Muscle of leg (tissue), 11 donors: ENCODE data around the gene SMIM14. TPM values are rescaled to one million over a fixed set of nuclear protein-coding genes. Genes with fewer than 3 reads are reported as not detected.
"Not testable (repeated sequence)": the region's sequence is repeated elsewhere in the genome, so short reads cannot be mapped to it uniquely, and the experiment has no call there.

Experiments used
- DNase-seq: peaks from one replicate; pipeline ENCODE4 v3.0.0; 2013
- H3K27ac ChIP-seq: one replicate; pipeline ENCODE4 v1.5.1; 2013; ENCODE audit warnings: mild to moderate bottlenecking, low read length, control low read depth
- H3K27me3 ChIP-seq: one replicate; pipeline ENCODE4 v1.6.1; 2013; ENCODE audit warnings: low read length; ENCODE audit not compliant: control insufficient read depth, insufficient read depth
- H3K36me3 ChIP-seq: one replicate; pipeline ENCODE4 v1.6.1; 2013; ENCODE audit warnings: low read length; ENCODE audit not compliant: control insufficient read depth, insufficient read depth
- H3K4me1 ChIP-seq: one replicate; pipeline ENCODE4 v1.6.1; 2013; ENCODE audit warnings: low read length; ENCODE audit not compliant: control insufficient read depth, insufficient read depth
- H3K4me3 ChIP-seq: one replicate; pipeline ENCODE4 v1.5.1; 2013; ENCODE audit warnings: low read length, control low read depth
- H3K9me3 ChIP-seq: replicated peaks from 2 replicates; pipeline ENCODE4 v1.6.1; 2013; ENCODE audit warnings: low read depth, low read length; ENCODE audit not compliant: control insufficient read depth
- WGBS: methylation state at CpG from one replicate; pipeline ENCODE4 v1.1.5; 2013; ENCODE audit warnings: missing lambda C conversion rate; ENCODE audit not compliant: insufficient coverage; 5-methylcytosine and 5-hydroxymethylcytosine counted together
- polyA plus RNA-seq, 8 donors: library from polyadenylated mRNA; unstranded; fragments of 120-200 nt; gene quantifications; one replicate each; pipeline versions ENCODE4 v1.2.1 to v1.2.3, GENCODE V29; 2013; ENCODE audit warnings: inconsistent platforms in 1 of 8, low replicate concordance in 1 of 8; ENCODE audit not compliant: insufficient read length in 8 of 8, insufficient read depth in 1 of 8
- total RNA-seq: library from RNA; stranded (reverse); fragments of 120-200 nt; gene quantifications from one replicate; pipeline ENCODE4 v1.2.4, GENCODE V29; 2013

Gene SMIM14
- total and polyA plus RNA-seq, 9 donors = 11.6 to 23.9 (median 15.5) TPM

DNA sequence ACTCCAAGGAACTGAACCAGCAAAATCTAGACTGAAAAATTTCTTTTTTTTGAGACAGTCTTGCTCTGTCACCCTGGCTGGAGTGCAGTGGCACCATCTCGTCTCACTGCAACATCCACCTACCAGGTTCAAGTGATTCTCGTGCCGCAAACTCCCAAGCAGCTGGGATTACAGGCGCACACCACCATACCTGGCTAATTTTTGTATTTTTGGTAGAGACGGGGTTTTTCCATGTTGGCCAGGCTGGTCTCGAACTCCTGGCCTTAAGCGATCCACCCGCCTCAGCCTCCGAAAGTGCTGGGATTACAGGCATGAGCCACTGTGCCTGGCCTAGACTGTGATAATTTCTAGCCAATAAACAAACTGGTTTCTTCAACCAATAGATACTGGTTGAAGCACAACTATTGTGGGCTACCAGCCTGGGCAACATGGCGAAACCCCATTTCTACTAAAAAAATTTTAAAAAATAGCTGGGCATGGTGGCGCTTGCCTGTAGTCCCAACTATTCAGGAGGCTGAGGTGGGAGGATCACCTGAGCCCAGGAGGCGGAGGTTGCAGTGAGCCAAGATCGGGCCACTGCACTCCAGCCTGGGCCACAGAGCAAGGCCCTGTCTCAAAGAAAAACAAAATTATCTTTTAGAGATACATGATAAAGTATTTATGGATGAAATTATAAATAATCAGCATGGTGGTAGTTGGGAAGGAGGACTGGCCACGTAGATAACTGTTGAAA is 122.8 kb downstream of the SMIM14 start:
- H3K27me3 ChIP-seq, DNase-seq, H3K4me3 ChIP-seq, H3K9me3 ChIP-seq, H3K4me1 ChIP-seq, H3K27ac ChIP-seq: not testable (repeated sequence)
- 98% methylated on average over 7 of the region's 14 CpGs for whole genome bisulfite sequencing
- H3K36me3 ChIP-seq = peaks cover 28% of the 10 kb centered on the region

DNA sequence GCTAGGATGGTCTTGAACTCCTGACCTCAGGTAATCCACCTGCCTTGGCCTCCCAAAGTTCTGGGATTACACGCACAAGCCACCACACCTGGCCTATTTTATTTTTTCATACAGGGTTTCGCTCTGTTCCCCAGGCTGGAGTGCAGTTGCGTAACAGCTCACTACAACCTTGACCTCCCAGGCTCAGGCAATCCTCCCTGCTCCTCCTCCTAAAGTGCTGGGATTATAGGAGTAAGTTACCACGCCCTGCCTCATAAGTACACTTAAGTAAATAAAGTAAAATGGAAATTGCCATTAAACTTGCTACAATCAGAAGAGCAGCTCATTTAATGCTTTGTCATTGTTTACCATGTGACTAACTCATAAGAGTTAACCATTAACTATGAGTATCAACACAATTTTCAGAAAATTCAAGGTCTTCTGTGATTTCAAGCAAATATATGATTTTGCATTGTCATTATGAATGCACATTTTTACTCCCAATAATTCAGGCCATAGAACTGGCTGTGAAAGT is 123.7 kb downstream of the SMIM14 start:
- Histone ChIP-seq H3K9me3 (no peaks in the 10 kb centered on the region), H3K27ac (no peak overlapping the region), H3K4me3 (no peak overlapping the region), H3K27me3 (no peaks in the 10 kb centered on the region), H3K4me1 (no peaks in the 10 kb centered on the region), H3K36me3 (peaks cover 30% of the 10 kb centered on the region)
- no peak for DNase-seq
- no CpG with 5 or more reads among the region's 4 CpGs for WGBS

- H3K4me1 ChIP-seq, H3K9me3 ChIP-seq, H3K4me3 ChIP-seq, DNase-seq, H3K27me3 ChIP-seq, H3K27ac ChIP-seq: not testable (repeated sequence)
- no CpG with 5 or more reads among the region's 1 CpG for WGBS
- peaks cover 33% of the 10 kb centered on the region for H3K36me3 ChIP-seq
Observed at GRCh38 chr4:39514266-39514665, 124.4 kb downstream of the SMIM14 start.

DNA sequence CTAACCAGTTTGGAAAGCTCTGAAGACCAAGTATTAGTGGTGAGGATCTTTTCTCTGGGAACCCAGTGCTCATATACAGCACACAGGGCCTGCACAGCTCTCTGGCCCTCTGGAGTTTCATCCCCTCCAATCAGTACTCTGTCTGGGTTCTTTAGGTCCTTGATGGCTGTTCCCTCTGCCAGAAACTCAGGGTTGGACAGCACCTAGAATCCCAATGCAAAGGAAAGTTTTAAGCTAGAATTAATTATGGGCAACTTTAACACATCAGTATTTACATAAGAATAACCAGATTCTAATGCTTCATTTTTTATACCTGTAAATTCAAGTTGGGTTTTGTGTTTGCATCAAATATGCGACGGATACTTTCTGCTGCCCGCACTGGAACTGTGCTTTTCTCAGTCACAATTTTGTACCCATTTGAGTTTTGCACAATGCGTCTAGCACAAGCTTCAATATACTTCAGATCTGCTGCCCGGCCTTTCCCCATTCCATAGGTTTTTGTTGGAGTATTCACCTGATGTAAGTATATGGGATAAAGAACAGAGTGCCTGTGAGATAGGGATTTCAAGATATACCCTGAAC is 128.2 kb downstream of the SMIM14 start:
- no peak for DNase-seq
- no peak overlapping the region for H3K27ac ChIP-seq
- no peaks in the 10 kb centered on the region for H3K4me1 ChIP-seq
- no peak overlapping the region for H3K4me3 ChIP-seq
- WGBS = no CpG with 5 or more reads among the region's 5 CpGs
- H3K27me3 ChIP-seq = no peaks in the 10 kb centered on the region
- H3K36me3 ChIP-seq = peaks cover 52% of the 10 kb centered on the region
- no peaks in the 10 kb centered on the region for H3K9me3 ChIP-seq

- Histone ChIP-seq H3K4me3 (no peak overlapping the region), H3K36me3 (peaks cover 60% of the 10 kb centered on the region), H3K27ac (no peak overlapping the region), H3K9me3 (no peaks in the 10 kb centered on the region), H3K27me3 (no peaks in the 10 kb centered on the region), H3K4me1 (no peaks in the 10 kb centered on the region)
- no peak for DNase-seq
- WGBS = no CpG with 5 or more reads among the region's 1 CpG
Observed at GRCh38 chr4:39505581-39505980, 133.1 kb downstream of the SMIM14 start.

GRCh38 chr4:39504538-39504937 is 134.1 kb downstream of the SMIM14 start:
- H3K4me3 ChIP-seq = no peak overlapping the region
- no peak overlapping the region for H3K27ac ChIP-seq

GRCh38 chr4:39502664-39503035 is 136.0 kb downstream of the SMIM14 start:
- H3K4me3 ChIP-seq, H3K27ac ChIP-seq, H3K4me1 ChIP-seq, H3K9me3 ChIP-seq, H3K27me3 ChIP-seq: not testable (repeated sequence)
- peak; percentile 22 for DNase-seq
- H3K36me3 ChIP-seq = peaks cover 45% of the 10 kb centered on the region
- 43% methylated on average over 1 of the region's 4 CpGs for WGBS

More at GRCh38 chr4:39504538-39504937, 134.1 kb downstream of the SMIM14 start:
- no peak for DNase-seq
- peaks cover 54% of the 10 kb centered on the region for H3K36me3 ChIP-seq
- H3K4me1 ChIP-seq = no peaks in the 10 kb centered on the region
- no CpG with 5 or more reads among the region's 2 CpGs for WGBS
- H3K27me3 ChIP-seq = no peaks in the 10 kb centered on the region
- no peaks in the 10 kb centered on the region for H3K9me3 ChIP-seq

GRCh38 chr4:39502019-39502663 is 136.5 kb downstream of the SMIM14 start:
- no peak overlapping the region for H3K4me3 ChIP-seq
- no peak for DNase-seq
- H3K27me3 ChIP-seq = no peaks in the 10 kb centered on the region
- no peak overlapping the region for H3K27ac ChIP-seq
- H3K36me3 ChIP-seq = peaks cover 41% of the 10 kb centered on the region
- no peaks in the 10 kb centered on the region for H3K4me1 ChIP-seq
- no peaks in the 10 kb centered on the region for H3K9me3 ChIP-seq

DNA sequence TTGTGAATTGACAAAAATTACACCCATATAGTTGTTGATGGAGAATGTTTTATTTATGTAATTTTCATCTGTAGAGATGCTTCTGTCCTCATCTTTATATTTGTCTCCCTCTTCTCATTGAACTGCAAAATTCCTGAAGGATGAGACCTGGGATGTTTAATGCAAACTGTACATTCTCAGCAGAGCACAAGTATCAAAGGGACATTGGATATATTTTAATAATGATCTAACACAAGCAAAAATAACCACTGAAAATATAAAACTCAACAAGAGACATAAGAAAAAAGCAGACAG is 140.0 kb downstream of the SMIM14 start:
- Histone ChIP-seq H3K27ac (no peak overlapping the region), H3K36me3 (peaks cover 18% of the 10 kb centered on the region), H3K4me1 (no peaks in the 10 kb centered on the region), H3K9me3 (no peaks in the 10 kb centered on the region), H3K27me3 (no peaks in the 10 kb centered on the region), H3K4me3 (no peak overlapping the region)
- DNase-seq = no peak

GRCh38 chr4:39497909-39498726 is 140.5 kb downstream of the SMIM14 start:
- Histone ChIP-seq H3K36me3 (peaks cover 13% of the 10 kb centered on the region), H3K4me3 (no peak overlapping the region), H3K27ac (no peak overlapping the region), H3K9me3 (no peaks in the 10 kb centered on the region), H3K4me1 (no peaks in the 10 kb centered on the region), H3K27me3 (no peaks in the 10 kb centered on the region)
- WGBS = no CpG with 5 or more reads among the region's 1 CpG
- DNase-seq = no peak
